ENCODE measurements around the gene FBXO42. TPM values are rescaled to one million over a fixed set of nuclear protein-coding genes. Genes with fewer than 3 reads are reported as not detected.

Gene FBXO42
- total and polyA plus RNA-seq, 3 experiments from 2014 or later = 15.7 to 23.8 (median 16.9) TPM

DNA sequence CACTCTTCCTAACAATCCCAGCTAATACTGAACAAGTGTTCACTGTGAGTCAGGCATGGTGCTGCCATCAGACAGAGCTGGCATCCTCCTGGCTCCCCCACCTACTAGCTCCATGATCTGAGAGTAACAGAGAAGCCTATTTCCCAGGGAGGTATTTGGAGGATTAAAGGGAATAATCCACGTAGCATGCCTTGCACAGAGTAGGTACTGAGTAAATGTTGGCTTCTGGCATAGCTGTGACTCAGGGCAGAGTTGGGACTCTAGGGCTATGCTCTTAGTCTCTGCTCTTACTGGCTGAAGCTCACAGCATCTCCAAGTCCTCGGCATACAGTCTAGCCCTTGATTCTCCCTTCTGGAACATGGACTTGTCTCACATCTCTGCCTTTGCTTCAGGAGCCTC lies 148.1 kb downstream of the FBXO42 start:
- peaks cover 4% of the 10 kb centered on the region for H3K36me3 ChIP-seq (ENCODE audit: insufficient read depth, low read length)
- H3K27me3 ChIP-seq (ENCODE audit: insufficient read depth, low read length, poor library complexity, severe bottlenecking) = no peaks in the 10 kb centered on the region
- H3K27ac ChIP-seq (ENCODE audit: low read depth, low read length) = no peak overlapping the region
- H3K4me3 ChIP-seq (ENCODE audit: low read length) = no peak overlapping the region
- ChIA-PET POLR2A (no interaction called here), CTCF (interaction anchor here (0.9 to 3.1 kb wide), 5 partner anchors 16 to 126 kb away, joined by 3 to 15 read pairs (median 4); no protein-coding TSS in a partner anchor)
- H3K4me3 Mint-ChIP-seq = peak overlapping the region in 1 of 7 donors; percentile 33
- H3K9me3 ChIP-seq (ENCODE audit: low read length) = no peaks in the 10 kb centered on the region
- peaks cover 0 to 27% (median 12%) of the 10 kb centered on the region in 3 donors for H3K36me3 Mint-ChIP-seq
- peaks cover 15 to 18% (median 17%) of the 10 kb centered on the region in 3 donors for H3K4me1 Mint-ChIP-seq
- H3K27ac Mint-ChIP-seq = peak overlapping the region in 4 of 8 donors; percentile 51 to 74 (median 65)
- no peak for DNase-seq
- no peaks in the 10 kb centered on the region for H3K9me3 Mint-ChIP-seq
- peaks cover 16% of the 10 kb centered on the region for H3K4me1 ChIP-seq (ENCODE audit: insufficient read depth, low read length)
- H3K27me3 Mint-ChIP-seq = no peaks in the 10 kb centered on the region

DNA sequence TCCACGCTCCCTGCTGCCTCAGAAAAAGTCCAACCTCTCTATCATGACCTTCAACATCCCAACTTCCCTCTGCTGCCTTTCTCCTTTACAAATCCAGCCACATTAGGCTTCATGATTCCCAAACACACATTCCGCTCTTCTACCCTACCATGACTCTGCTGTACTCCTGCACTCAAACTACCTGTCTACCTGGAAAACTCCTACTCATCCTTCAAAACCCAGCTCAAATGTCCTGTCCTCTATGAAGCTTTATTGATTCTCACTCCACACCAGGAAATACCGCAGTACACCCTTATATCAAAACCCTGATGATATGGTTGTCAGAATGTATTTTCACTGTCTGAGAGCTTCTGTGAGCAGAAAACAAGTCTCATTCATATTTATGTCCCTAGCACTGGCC lies 148.7 kb downstream of the FBXO42 start:
- peaks cover 16% of the 10 kb centered on the region for H3K4me1 ChIP-seq (ENCODE audit: insufficient read depth, low read length)
- Mint-ChIP-seq H3K27ac (peak overlapping the region in 4 of 8 donors; percentile 24 to 82 (median 52)), H3K4me3 (peak overlapping the region in 1 of 7 donors; percentile 6), H3K4me1 (peaks cover 15 to 18% (median 17%) of the 10 kb centered on the region in 3 donors), H3K9me3 (no peaks in the 10 kb centered on the region), H3K36me3 (peaks cover 0 to 30% (median 15%) of the 10 kb centered on the region in 3 donors), H3K27me3 (no peaks in the 10 kb centered on the region)
- CTCF ChIA-PET = interaction anchor here (3.0 to 3.1 kb wide), 2 partner anchors 40 to 125 kb away, joined by 12 to 15 read pairs; no protein-coding TSS in a partner anchor
- H3K4me3 ChIP-seq (ENCODE audit: low read length) = no peak overlapping the region
- H3K27me3 ChIP-seq (ENCODE audit: insufficient read depth, low read length, poor library complexity, severe bottlenecking) = no peaks in the 10 kb centered on the region
- H3K9me3 ChIP-seq (ENCODE audit: low read length) = no peaks in the 10 kb centered on the region
- no peak for DNase-seq
- peaks cover 4% of the 10 kb centered on the region for H3K36me3 ChIP-seq (ENCODE audit: insufficient read depth, low read length)
- no peak overlapping the region for H3K27ac ChIP-seq (ENCODE audit: low read depth, low read length)
- POLR2A ChIA-PET = no interaction called here

DNA sequence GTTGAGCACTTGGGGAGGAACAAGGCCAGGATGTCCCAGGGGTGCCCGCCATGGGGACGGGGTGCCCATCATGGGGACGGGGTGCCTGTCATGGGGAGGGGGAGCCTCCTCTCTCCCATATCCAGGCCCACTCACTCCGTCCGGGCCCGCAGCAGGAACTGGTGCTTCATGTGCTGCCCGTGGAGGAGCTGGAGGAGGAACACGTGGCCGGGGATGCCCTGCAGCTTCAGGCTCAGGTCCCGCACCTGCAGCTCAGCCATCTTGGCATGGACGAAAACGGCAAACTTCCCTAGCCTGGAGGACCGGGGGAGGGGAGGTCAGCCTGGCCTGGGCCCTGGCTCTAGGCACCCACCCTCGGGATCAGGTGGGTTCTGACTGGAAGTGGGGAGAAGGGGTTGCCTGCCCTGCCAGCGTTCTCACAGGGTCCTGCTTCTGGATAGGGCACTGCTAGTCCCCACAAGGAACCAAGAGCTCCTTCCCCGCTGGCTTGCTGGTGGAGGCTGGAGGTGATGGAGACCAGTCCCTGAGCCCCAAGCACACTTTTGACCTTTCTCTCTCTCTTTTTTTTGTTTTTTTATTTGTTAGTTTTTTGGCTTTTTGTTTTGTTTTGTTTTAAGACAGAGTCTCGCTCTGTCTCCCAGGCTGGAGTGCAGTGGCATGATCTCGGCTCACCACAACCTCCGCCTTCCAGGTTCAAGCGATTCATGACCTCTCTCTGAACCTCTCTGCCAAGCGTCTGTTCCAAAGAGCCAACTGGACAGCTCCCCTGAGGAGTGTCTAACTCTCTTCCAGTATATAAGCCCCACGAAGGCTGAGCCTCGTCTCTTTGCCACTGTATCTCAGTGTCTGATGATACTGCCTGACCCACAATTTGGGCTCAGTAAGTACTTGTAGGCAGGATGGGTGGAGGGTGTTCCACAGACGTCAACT lies 149.7 kb downstream of the FBXO42 start:
- ChIA-PET POLR2A (no interaction called here), CTCF (interaction anchor here (3.1 kb wide), 1 partner anchor 41 kb away, joined by 12 read pairs; no protein-coding TSS in a partner anchor)
- Mint-ChIP-seq H3K27me3 (no peaks in the 10 kb centered on the region), H3K36me3 (peaks cover 0 to 34% (median 15%) of the 10 kb centered on the region in 3 donors), H3K4me3 (no peak overlapping the region), H3K4me1 (peaks cover 15 to 18% (median 17%) of the 10 kb centered on the region in 3 donors), H3K9me3 (no peaks in the 10 kb centered on the region), H3K27ac (peak overlapping the region in 2 of 8 donors; percentile 51 to 67)
- Histone ChIP-seq H3K27ac (ENCODE audit: low read depth, low read length) (no peak overlapping the region), H3K9me3 (ENCODE audit: low read length) (no peaks in the 10 kb centered on the region), H3K4me3 (ENCODE audit: low read length) (no peak overlapping the region), H3K27me3 (ENCODE audit: insufficient read depth, low read length, poor library complexity, severe bottlenecking) (no peaks in the 10 kb centered on the region), H3K4me1 (ENCODE audit: insufficient read depth, low read length) (peaks cover 15% of the 10 kb centered on the region), H3K36me3 (ENCODE audit: insufficient read depth, low read length) (peaks cover 4% of the 10 kb centered on the region)
- DNase-seq = no peak

GRCh38 chr1:16199700-16200099 lies 152.6 kb downstream of the FBXO42 start:
- Mint-ChIP-seq H3K9me3 (no peaks in the 10 kb centered on the region), H3K27me3 (no peaks in the 10 kb centered on the region), H3K4me1 (peaks cover 4 to 11% (median 11%) of the 10 kb centered on the region in 3 donors), H3K4me3 (no peak overlapping the region), H3K36me3 (peaks cover 0 to 31% (median 15%) of the 10 kb centered on the region in 3 donors), H3K27ac (peak overlapping the region in 3 of 8 donors; percentile 25 to 87 (median 68))
- Histone ChIP-seq H3K4me3 (ENCODE audit: low read length) (no peak overlapping the region), H3K4me1 (ENCODE audit: insufficient read depth, low read length) (no peaks in the 10 kb centered on the region), H3K27ac (ENCODE audit: low read depth, low read length) (no peak overlapping the region), H3K27me3 (ENCODE audit: insufficient read depth, low read length, poor library complexity, severe bottlenecking) (no peaks in the 10 kb centered on the region), H3K36me3 (ENCODE audit: insufficient read depth, low read length) (peaks cover 4% of the 10 kb centered on the region), H3K9me3 (ENCODE audit: low read length) (no peaks in the 10 kb centered on the region)
- POLR2A ChIA-PET = interaction anchor here (0.6 kb wide), 1 partner anchor 38 kb away, joined by 5 read pairs; no protein-coding TSS in a partner anchor
- no peak for DNase-seq
- CTCF ChIA-PET = interaction anchor here (0.7 to 2.4 kb wide), 5 partner anchors 13 to 444 kb away, joined by 3 to 7 read pairs (median 3); no protein-coding TSS in a partner anchor

GRCh38 chr1:16199157-16199501 lies 153.2 kb downstream of the FBXO42 start:
- no peaks in the 10 kb centered on the region for H3K9me3 Mint-ChIP-seq
- no peak overlapping the region for H3K4me3 Mint-ChIP-seq
- H3K27me3 Mint-ChIP-seq = no peaks in the 10 kb centered on the region
- H3K36me3 ChIP-seq (ENCODE audit: insufficient read depth, low read length) = peaks cover 4% of the 10 kb centered on the region
- H3K27ac Mint-ChIP-seq = peak overlapping the region in 4 of 8 donors; percentile 25 to 87 (median 62)
- H3K27ac ChIP-seq (ENCODE audit: low read depth, low read length) = no peak overlapping the region
- H3K4me3 ChIP-seq (ENCODE audit: low read length) = no peak overlapping the region
- peaks cover 0 to 31% (median 14%) of the 10 kb centered on the region in 3 donors for H3K36me3 Mint-ChIP-seq
- peaks cover 2 to 11% (median 11%) of the 10 kb centered on the region in 3 donors for H3K4me1 Mint-ChIP-seq
- H3K27me3 ChIP-seq (ENCODE audit: insufficient read depth, low read length, poor library complexity, severe bottlenecking) = no peaks in the 10 kb centered on the region
- DNase-seq = no peak
- H3K9me3 ChIP-seq (ENCODE audit: low read length) = no peaks in the 10 kb centered on the region
- H3K4me1 ChIP-seq (ENCODE audit: insufficient read depth, low read length) = no peaks in the 10 kb centered on the region
- POLR2A ChIA-PET = no interaction called here
- CTCF ChIA-PET = interaction anchor here (1.4 to 2.4 kb wide), 3 partner anchors 12 to 120 kb away, joined by 3 to 7 read pairs (median 5); no protein-coding TSS in a partner anchor

- peaks cover 2% of the 10 kb centered on the region for H3K36me3 ChIP-seq (ENCODE audit: insufficient read depth, low read length)
- no peak overlapping the region for H3K27ac ChIP-seq (ENCODE audit: low read depth, low read length)
- CTCF ChIA-PET = interaction anchor here (1.4 to 2.4 kb wide), 3 partner anchors 12 to 120 kb away, joined by 3 to 7 read pairs (median 5); no protein-coding TSS in a partner anchor
- H3K4me3 Mint-ChIP-seq = no peak overlapping the region
- H3K27me3 Mint-ChIP-seq = no peaks in the 10 kb centered on the region
- no peak overlapping the region for H3K4me3 ChIP-seq (ENCODE audit: low read length)
- H3K27me3 ChIP-seq (ENCODE audit: insufficient read depth, low read length, poor library complexity, severe bottlenecking) = no peaks in the 10 kb centered on the region
- H3K9me3 ChIP-seq (ENCODE audit: low read length) = no peaks in the 10 kb centered on the region
- POLR2A ChIA-PET = no interaction called here
- no peaks in the 10 kb centered on the region for H3K9me3 Mint-ChIP-seq
- no peak for DNase-seq
- no peaks in the 10 kb centered on the region for H3K4me1 ChIP-seq (ENCODE audit: insufficient read depth, low read length)
- H3K27ac Mint-ChIP-seq = peak overlapping the region in 4 of 8 donors; percentile 40 to 74 (median 45)
- H3K36me3 Mint-ChIP-seq = peaks cover 0 to 28% (median 11%) of the 10 kb centered on the region in 3 donors
- peaks cover 2 to 9% (median 8%) of the 10 kb centered on the region in 3 donors for H3K4me1 Mint-ChIP-seq
Measured at GRCh38 chr1:16198444-16199156, 153.7 kb downstream of the FBXO42 start.

GRCh38 chr1:16196874-16197273 lies 155.4 kb downstream of the FBXO42 start:
- no peak for DNase-seq
- Histone ChIP-seq H3K27me3 (ENCODE audit: insufficient read depth, low read length, poor library complexity, severe bottlenecking) (no peaks in the 10 kb centered on the region), H3K4me3 (ENCODE audit: low read length) (no peak overlapping the region), H3K9me3 (ENCODE audit: low read length) (no peaks in the 10 kb centered on the region), H3K36me3 (ENCODE audit: insufficient read depth, low read length) (no peaks in the 10 kb centered on the region), H3K4me1 (ENCODE audit: insufficient read depth, low read length) (no peaks in the 10 kb centered on the region), H3K27ac (ENCODE audit: low read depth, low read length) (no peak overlapping the region)
- Mint-ChIP-seq H3K36me3 (peaks cover 0 to 18% (median 3%) of the 10 kb centered on the region in 3 donors), H3K4me1 (peaks cover 0 to 2% (median 1%) of the 10 kb centered on the region in 3 donors), H3K27ac (no peak overlapping the region), H3K9me3 (no peaks in the 10 kb centered on the region), H3K27me3 (peaks cover 0 to 1% of the 10 kb centered on the region in 2 donors), H3K4me3 (no peak overlapping the region)
- POLR2A ChIA-PET = no interaction called here
- CTCF ChIA-PET = no interaction called here
